ENCODE measurements around the gene ORC1. TPM values are rescaled to one million over a fixed set of nuclear protein-coding genes. Genes with fewer than 3 reads are reported as not detected.

Gene ORC1
- total and polyA plus RNA-seq, 2 of the 8 experiments (the other 6 are each of a cell fraction or from before 2014, with no cell fraction given): 36.9 to 49.0 TPM

GRCh38 chr1:52416811-52417210 lies 12.6 kb upstream of the ORC1 start (continued):
- TF ChIP-seq RAD21 (IDR thresholded peaks at IDR 0.05 in 1 of 2, conservative IDR thresholded peaks at IDR 0.05 in 1 of 2; ENCODE audit: low read depth in 2 of 2, low read length in 2 of 2) (no peak), JUND (IDR thresholded peaks at IDR 0.05; ENCODE audit: low read length) (no peak), CTCF (IDR thresholded peaks at IDR 0.05; ENCODE audit: control extremely low read depth in 1 of 3, insufficient read depth in 1 of 3, low read depth in 1 of 3, low read length in 3 of 3) (no peak), TBP (IDR thresholded peaks at IDR 0.05; ENCODE audit: low read depth, low read length) (no peak)
